ENCODE data around the gene MTURN.
"Not testable (repeated sequence)": the region's sequence is repeated elsewhere in the genome, so short reads cannot be mapped to it uniquely, and the experiment has no call there.

Gene MTURN

GRCh38 chr7:30178748-30179436 is 44.1 kb downstream of the MTURN start:
- DNase-seq (ENCODE audit: low spot score) = no peak

GRCh38 chr7:30180718-30181117 is 45.9 kb downstream of the MTURN start:
- no peak for DNase-seq (ENCODE audit: low spot score)

GRCh38 chr7:30181211-30181610 is 46.4 kb downstream of the MTURN start:
- no peak for DNase-seq (ENCODE audit: low spot score)

- no peak for DNase-seq (ENCODE audit: low spot score)
Measured at GRCh38 chr7:30181736-30182522, 47.1 kb downstream of the MTURN start.

- no peak for DNase-seq (ENCODE audit: low spot score)
Measured at GRCh38 chr7:30182814-30183213, 48.0 kb downstream of the MTURN start.

- no peak for DNase-seq (ENCODE audit: low spot score)
Measured at GRCh38 chr7:30183749-30184369, 49.1 kb downstream of the MTURN start.

GRCh38 chr7:30184791-30185487 is 50.2 kb downstream of the MTURN start:
- DNase-seq (ENCODE audit: low spot score) = no peak

GRCh38 chr7:30185496-30185895 is 50.7 kb downstream of the MTURN start:
- no peak for DNase-seq (ENCODE audit: low spot score)

- DNase-seq (ENCODE audit: low spot score) = no peak
Measured at GRCh38 chr7:30186725-30187124, 51.9 kb downstream of the MTURN start.

- no peak for DNase-seq (ENCODE audit: low spot score)
Measured at GRCh38 chr7:30187513-30187912, 52.7 kb downstream of the MTURN start.

GRCh38 chr7:30188381-30188780 is 53.6 kb downstream of the MTURN start:
- DNase-seq (ENCODE audit: low spot score) = not testable (repeated sequence)

- DNase-seq (ENCODE audit: low spot score) = no peak
Measured at GRCh38 chr7:30188811-30189210, 54.0 kb downstream of the MTURN start.

GRCh38 chr7:30191809-30192208 is 57.0 kb downstream of the MTURN start:
- no peak for DNase-seq (ENCODE audit: low spot score)

- DNase-seq (ENCODE audit: low spot score) = no peak
Measured at GRCh38 chr7:30193336-30193943, 58.7 kb downstream of the MTURN start.

- DNase-seq (ENCODE audit: low spot score) = no peak
Measured at GRCh38 chr7:30196408-30196807, 61.6 kb downstream of the MTURN start.

- no peak for DNase-seq (ENCODE audit: low spot score)
Measured at GRCh38 chr7:30197438-30197837, 62.7 kb downstream of the MTURN start.

- DNase-seq (ENCODE audit: low spot score) = no peak
Measured at GRCh38 chr7:30199271-30199670, 64.5 kb downstream of the MTURN start.

GRCh38 chr7:30200591-30200990 is 65.8 kb downstream of the MTURN start:
- no peak for DNase-seq (ENCODE audit: low spot score)

- no peak for DNase-seq (ENCODE audit: low spot score)
Measured at GRCh38 chr7:30201161-30201666, 66.4 kb downstream of the MTURN start.

GRCh38 chr7:30201921-30202320 is 67.1 kb downstream of the MTURN start:
- no peak for DNase-seq (ENCODE audit: low spot score)

GRCh38 chr7:30202671-30203070 is 67.9 kb downstream of the MTURN start:
- no peak for DNase-seq (ENCODE audit: low spot score)

- no peak for DNase-seq (ENCODE audit: low spot score)
Measured at GRCh38 chr7:30206491-30206890, 71.7 kb downstream of the MTURN start.
